HG02763 (cell line): ENCODE measurements around the gene SMYD2.

Experiments
- ATAC-seq: cut with Tn5 transposase; IDR thresholded peaks from one replicate; pipeline ENCODE4 v1.9.1; 2021; ENCODE audit warnings: mild to moderate bottlenecking, moderate library complexity; ENCODE audit not compliant: unreplicated experiment

Gene SMYD2

DNA sequence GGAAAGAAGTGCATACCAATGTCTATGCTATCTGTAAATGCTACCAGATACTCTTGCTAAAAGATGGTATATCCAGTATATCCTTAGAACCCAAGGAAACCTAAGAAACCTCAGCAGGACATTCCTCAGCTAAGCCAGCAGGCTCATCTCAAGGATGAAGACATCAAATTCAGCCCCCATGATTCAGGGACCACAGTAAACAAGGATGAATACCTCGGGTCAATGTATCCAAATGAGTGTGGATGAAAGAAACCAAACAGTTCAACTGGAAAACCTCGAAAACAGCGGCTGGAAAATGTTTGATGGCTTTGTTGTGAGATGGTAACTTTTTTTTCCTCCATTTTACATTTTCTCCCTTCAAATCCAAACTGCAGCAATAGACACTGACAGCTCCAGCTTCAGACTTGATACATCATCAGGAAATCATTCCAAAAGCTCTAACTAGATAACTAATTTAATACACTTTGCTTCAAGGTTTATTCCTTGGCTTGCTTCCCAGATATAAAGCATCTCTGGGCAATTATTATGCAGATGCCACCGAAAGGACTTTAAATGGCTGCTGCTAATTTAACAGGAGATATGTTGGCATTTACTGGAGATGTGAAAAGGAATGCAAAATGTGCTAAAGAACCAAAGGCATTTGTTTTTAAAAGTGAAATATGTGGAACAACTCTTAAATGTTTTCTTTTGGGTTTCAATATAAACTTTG lies 73.6 kb downstream of the SMYD2 start:
- no peak for ATAC-seq

DNA sequence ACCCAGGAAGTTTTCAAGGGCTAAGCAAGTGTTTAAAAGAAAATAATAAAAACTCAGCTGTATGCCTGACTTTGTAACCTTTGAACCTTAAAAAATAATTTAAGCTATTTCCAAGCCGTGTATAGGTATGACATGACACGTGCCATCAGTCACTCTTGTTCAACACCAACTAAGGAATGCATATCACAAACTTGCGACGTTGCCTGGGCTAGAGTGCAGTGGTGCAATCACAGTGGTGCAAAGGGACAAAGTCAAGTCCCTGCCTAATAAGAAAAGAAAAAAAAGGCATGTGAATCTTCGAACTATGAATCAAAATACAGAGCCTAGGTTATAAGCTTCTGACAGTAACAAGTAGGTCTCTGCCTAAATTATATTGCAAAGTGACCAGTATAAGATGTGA lies 79.2 kb downstream of the SMYD2 start:
- ATAC-seq: no peak

DNA sequence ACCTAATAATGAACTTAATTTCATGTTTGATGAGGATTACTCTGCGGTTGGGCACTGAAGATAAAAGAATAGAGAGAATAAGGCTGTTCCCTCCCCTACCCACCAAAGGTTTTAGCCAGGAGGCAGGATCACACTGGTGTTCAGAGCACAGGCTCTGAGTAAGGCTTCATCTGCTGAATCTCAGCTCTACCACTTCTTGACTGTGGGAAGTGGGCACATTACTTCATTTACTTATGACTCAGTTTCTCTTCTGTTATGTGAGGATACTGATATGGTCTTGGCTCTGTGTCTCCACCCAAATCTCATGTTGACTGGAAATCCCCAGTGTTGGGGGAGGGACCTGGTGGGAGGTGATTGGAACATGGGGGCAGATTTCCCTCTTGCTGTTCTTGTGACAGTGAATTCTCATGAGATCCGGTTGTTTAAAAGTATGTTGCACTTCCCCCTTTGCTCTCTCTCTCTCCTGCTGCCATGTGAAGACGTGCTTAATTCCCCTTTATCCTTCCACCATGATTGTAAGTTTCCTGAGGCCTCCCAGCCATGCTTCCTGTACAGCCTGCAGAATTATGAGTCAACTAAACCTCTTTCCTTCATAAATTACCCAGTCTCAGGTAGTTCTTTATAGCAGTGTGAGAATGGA lies 79.7 kb downstream of the SMYD2 start:
- ATAC-seq: no peak

- no peak for ATAC-seq
Observed at GRCh38 chr1:214361636-214362035, 80.7 kb downstream of the SMYD2 start.

GRCh38 chr1:214362188-214362882 lies 81.4 kb downstream of the SMYD2 start:
- ATAC-seq: no peak

DNA sequence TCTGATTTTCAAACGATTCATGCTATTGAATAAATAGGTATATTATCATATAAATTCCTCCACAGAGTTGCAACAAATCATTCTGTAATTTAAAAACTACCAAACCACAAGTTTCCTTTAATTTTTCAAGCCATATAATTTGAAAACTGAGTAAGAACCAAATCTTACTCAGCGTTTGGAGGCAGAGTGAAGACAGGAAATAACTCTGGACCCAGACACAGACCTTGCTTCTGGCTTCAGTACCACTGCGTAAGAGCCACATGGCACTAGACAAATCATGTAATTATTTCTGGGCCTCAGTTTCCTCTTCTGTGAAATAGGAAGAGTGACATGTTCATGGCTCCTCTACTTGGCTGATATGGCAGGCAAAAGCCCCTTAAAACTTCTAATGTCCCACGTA lies 82.4 kb downstream of the SMYD2 start:
- ATAC-seq: no peak

DNA sequence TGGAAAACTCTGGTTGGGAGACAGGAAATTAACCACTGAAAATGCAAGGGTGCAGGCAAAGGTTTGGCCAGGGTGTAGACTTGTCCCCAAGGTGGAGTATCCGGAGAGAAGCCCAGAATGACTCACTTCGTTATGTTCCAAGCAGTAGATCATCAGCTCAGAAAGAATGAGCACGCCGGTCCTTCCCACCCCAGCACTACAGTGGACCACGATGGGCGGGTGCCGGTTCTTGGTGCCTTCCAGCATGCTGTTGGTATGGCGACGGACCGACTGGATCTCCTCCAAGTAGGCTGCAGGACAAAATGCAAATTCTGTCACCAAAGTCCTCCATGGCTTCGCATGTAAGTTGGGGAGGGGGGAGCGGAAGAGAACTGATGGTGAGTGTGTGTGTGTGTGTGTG lies 83.4 kb downstream of the SMYD2 start:
- no peak for ATAC-seq

- ATAC-seq: no peak
Observed at GRCh38 chr1:214364786-214365295, 83.9 kb downstream of the SMYD2 start.

GRCh38 chr1:214367841-214368240 lies 86.9 kb downstream of the SMYD2 start:
- ATAC-seq: no peak

GRCh38 chr1:214369364-214369763 lies 88.4 kb downstream of the SMYD2 start:
- no peak for ATAC-seq

DNA sequence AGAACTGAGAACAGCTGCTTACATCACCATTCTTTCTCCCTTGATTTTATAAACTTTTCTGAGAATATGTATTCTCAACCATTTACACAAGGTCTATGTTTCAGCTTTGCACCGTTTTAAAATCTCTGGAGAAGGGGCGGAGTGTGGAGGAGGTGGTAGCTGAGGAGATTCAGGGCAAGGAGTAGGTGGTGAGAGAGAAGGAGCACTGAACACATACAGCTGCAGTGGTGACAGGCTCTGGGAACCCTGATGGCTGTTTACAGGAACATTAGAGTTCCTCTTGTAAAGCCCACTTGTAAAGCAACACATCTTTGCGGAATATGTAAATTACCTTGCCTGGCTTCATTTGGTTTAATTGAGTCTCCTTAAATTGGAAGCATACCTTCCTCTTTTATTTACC lies 89.7 kb downstream of the SMYD2 start:
- ATAC-seq: no peak

GRCh38 chr1:214372092-214372491 lies 91.1 kb downstream of the SMYD2 start:
- no peak for ATAC-seq

DNA sequence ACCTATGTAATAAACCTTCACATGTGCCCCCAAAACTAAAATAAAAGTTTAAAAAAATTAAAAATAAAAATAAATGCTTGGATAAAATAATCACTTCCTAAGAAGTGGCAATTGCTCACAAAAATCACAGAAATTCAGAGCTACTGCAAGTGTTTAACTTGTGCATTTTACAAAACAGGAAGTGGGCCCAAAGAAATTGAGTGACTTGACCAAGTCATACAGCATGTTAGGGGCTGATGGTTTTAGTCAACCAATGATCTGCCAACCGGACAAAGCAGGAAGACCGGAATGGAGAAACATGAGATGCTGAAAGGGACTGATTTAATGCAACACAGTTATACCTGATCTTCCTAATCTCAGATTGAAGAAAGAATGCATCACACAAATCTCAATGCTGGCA lies 96.5 kb downstream of the SMYD2 start:
- ATAC-seq: no peak

DNA sequence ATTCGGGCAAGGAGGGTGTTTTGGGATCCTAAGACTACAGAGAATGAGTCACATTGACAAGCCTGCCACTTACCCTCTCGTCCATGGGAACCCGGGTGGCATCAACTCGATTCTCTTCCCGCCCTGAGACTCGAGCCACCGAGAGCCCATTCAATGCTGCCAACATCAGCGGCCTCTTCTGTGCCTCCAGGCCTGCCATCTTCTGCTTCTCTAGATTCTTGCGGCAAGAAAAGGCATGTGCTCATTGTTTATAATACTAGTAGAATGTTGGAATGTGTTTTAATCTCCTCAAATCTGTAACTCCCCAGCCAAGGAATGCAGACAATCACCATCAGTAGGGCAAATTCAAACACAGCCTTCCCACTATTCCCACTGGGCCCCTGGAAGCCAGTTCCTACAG lies 96.9 kb downstream of the SMYD2 start:
- ATAC-seq: no peak

- no peak for ATAC-seq
Observed at GRCh38 chr1:214378492-214378891, 97.5 kb downstream of the SMYD2 start.

GRCh38 chr1:214379236-214379970 lies 98.4 kb downstream of the SMYD2 start:
- no peak for ATAC-seq

- no peak for ATAC-seq
Observed at GRCh38 chr1:214380396-214380795, 99.4 kb downstream of the SMYD2 start.

DNA sequence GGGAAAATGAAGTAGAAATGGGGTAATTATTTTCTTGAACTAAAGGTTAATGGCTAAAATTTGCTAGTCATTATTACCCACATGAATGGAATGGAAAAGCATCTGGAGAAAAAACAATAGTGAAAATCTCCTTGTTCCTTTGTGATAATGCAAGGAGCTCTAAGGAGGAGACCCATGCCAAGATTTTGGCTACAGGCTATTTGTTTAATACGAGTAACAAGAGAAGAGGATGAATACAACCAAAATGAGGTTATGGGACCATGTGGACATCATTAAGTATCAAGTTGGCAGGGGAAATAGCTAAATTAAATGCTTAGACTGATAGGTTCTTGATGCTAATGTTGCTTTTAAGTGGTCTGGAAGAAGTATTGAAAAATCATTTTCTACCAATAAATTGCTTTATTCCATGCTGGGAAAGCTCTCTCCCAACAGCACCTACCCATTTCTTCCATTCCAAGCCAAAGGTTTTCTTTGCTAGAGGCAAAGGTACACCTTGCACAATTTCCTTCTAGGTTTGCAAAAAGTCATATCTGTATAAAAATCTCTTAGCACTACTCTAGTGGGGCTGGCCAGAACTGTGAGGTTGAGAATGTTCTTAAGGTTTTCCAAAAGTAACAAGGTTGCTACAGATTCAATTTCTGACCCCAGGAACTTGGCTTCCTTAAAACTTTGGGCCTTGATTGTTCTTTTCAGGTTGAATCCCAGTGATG lies 100.2 kb downstream of the SMYD2 start:
- no peak for ATAC-seq

DNA sequence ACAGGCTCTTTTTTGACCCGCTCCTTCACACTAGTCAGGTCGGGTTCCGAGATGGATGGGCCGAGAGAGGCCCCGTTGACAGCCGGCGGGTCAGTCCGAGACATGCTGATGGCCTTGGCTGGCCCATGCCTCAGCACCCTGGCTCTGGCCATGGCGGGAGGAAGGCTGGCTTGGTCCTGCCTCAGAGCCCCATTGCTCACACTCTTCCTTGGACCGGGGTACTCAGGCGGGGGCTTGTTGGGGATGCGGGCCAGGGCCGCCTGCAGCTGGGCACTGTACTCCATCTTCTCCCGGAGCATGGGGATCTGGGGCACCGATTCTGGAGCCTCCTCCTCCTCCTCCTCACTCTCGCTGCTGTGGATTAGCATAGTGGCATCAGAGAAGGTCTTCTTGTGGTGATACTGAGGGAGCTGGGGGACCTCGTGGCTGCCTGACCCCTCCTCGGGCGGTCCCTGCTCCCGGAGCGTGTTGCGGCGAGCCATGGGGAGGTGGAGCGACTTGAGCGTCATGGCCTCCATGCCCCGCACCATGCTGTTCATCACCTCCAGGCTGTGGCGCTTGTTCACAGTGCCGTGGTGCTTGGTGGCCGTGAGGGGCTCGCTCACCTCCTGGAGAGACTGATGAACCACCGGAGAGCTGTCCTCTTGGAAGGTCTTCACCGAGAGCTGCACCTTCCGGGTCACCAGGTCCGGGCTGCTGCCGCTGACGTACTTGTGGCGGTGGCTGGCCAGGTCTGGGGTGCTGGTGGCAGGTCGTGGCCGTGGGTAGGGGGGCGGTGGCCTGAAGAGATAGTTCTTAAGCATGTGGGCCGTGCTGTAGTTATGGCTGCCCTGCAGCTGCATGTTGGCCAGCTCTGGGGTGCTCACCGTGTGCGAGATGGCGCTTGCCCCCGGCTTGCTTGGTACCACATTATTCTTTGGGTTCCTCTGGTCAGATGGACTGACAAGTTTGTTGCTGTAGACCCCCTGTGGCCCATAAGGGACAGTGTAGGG lies 102.7 kb downstream of the SMYD2 start:
- no peak for ATAC-seq
